GM21529 (cell line): ENCODE data around the gene AOPEP.

Source experiments
- ATAC-seq: cut with Tn5 transposase; IDR thresholded peaks from one replicate; pipeline ENCODE4 v1.9.1; 2021; ENCODE audit not compliant: unreplicated experiment

AOPEP gene

DNA sequence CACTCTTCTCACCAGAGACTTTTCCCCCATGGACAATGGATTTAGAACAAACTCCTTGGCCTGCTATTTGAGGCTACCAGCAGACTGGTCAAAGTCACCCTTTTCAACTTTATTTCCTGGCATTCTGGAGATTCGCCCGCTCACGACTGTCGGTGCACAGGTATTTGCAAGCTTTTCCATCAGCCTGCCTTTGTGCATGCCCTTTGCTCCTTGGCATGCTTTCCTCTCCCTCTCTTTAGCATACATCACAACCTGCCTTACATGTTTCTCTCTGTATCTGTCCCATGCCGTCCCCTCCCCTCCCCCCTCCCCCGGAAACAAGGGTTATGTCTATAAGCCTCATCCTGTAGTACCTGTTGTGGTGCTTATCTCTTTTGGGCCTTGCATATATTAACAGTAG lies 257.1 kb downstream of the AOPEP start:
- ATAC-seq = no peak

DNA sequence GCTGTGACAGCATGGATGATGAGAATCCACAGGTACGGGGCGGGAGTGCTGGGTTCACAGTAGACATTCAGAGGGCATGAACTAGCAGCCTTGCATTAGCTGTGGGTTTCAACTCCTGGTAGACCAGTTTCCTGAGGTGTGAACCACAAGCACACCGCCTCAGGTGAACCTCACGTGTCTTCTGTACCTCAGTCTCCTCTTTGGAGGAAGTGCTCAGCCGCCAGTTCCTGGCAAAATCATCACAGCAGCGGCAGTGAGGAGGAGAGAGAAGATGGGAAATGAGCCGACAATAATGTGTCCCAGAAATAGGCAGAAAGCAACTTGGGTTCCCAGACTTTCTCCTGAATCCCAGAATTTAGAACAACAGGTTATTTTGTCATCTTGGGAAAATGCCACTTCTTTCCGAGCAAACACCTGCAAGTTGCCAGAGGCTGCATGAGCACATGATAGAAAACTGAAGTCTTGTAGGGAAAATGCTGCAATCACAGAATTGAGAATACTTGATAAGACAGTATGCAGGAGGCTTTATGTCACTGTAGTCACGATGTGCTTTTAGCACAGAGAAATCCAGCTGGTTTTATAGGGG lies 258.5 kb downstream of the AOPEP start:
- ATAC-seq = no peak

DNA sequence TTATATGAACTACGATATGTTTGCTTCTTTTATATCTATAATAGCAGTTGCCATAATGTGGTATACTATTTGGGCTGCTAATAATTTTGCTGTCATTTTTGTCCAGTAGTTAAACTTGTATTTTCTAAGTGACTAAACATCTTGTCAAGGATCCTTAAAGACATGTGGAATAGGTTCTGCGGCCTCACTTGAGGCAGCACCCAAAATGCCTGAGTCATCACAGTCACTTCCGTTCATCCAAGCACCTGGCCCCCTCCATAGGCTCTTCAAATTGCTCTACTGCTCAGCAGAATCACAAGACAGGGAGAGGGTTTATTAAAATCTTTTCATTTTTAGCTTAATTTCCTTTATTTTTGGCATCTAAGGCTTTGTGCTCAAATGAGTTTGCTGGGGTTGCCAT lies 259.1 kb downstream of the AOPEP start:
- ATAC-seq = no peak

DNA sequence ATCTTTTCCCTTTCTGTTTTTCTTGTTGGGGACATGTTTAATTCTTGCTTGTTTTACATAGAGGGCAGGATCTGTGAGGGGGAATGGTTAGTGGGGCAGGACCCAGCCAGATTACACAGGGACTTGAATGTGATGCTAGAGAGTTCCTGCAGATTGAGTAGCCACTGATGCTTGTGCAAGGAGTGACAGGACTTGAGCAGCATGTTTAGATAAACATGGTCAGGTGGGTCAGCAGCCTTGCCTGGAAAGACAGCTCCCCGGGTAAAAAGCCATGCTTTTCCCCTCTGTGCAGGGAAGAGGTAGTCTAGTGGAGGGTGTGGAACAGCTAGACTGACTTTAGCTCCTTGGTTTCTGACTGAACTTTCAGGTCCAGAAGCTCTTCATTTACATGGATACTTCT lies 261.2 kb downstream of the AOPEP start:
- ATAC-seq = no peak

DNA sequence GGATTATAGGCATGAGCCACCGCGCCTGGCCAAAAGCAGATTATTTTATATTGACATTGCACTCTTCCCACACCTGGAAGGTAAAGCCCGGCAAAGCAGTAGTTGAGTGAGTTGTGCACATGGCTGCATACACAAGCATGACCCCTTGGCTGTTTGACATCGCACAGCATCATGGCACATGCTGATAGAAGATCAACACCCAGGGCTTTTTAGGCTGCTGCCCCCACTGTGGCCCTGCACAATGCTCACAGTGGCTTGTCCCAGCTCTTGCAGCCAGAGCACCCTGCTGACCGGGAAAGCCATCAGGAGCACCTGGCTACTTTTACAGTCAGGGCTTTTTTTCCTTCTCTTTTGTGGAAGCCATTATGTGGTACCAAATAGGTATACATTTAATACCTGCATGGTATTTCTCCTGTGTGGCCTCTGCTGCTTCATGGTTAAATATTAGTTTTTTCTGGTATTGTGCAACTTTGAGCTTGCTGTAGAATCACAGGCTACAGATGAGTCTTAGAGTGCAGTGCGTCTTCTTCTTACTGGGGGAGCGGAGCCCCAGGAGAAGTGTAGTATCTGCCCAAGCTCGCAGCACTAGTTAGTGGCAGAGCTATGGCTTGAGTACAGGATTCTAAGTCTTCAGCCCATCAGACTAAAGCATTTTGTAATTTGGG lies 264.5 kb downstream of the AOPEP start:
- ATAC-seq = no peak

DNA sequence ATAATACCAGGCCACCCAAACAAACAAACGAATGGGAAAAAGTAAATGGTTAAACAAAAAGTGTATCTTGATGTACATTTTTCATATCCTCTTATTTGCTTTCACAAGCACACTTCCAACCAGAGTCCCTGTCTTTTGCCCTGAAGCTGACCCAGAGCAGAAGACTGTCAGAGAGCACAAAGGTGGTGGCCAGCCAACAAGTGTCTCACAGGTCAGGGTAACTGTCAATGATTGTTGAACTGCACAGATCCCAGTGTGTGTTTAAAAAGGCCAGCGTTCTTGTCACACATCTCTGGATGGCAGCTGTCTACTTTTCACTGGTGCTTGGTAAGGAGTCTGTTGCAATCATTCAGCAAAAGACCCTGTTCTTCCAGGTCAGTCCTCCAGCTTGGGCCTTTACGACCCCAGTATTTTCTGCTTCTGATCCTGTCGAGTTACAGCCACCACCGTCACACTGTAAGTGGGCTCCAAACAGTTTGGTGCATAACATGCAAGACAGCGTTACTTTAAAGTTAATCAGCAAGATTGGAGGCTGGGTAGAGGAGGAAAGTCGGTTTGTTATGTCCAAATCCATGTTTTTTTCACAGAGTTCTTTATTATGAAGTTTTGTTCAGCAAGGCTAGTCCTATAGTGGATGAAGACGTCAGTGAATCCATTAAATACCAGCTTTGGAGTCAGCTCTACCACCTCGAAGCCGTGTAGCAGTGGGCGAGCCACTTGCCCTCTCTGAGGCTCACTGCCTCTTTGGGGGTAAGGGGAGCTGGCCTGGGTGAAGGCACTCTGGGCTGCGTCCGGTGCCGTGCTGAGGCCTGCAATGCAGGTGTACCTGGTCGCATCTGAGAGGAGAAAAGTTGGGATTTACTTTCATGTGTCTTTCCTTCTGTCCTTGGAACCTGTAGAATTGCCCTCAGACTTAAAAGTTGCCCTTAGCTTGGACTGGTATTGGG lies 265.7 kb downstream of the AOPEP start:
- ATAC-seq = no peak

DNA sequence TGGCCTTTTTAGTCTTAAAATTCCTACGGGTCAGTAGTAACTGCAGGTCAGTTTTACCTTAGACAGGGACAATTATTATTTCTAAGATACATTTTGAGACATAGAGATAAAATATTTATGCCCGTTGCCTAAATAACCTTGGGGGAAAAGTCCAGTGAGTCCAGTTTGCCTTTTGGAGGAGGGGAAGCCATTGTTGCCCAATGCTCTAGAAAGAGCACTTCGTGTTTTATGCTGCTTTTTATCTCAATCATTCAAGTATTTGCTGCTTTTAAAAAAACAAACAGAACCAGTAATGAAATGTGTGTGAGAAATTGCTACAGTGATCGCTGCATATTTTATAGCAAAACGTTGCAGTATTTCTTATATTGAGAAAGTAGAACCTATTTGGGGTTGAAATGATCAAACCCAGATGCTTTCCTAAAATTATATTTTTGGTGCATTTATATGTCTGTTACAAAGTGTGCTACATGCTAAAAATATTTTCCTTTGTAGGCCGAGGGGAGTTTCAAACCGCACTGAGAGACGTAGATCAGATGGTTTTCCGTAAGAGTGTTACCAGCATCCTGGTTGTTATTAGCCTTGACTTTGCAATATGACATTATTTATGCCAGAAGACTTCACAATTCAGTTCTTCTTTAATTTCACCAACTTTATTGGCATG lies 266.8 kb downstream of the AOPEP start:
- ATAC-seq = no peak

DNA sequence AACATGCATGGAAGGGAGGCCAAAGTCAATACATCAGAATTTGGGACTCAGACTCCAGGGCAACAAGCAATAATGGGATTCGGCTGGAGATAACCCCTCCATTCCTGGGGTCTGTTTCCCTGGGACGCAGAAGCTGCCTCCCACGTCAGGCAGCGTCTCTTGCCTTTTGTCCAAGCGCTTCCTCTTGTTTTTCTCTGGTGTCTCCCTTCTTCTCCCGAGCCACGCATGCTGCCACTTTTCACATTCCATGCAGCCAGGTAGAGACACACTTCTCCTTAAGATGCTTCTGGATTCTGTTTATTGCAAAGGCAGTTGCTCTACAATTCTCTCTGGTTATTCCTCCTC lies 267.3 kb downstream of the AOPEP start:
- no peak for ATAC-seq

DNA sequence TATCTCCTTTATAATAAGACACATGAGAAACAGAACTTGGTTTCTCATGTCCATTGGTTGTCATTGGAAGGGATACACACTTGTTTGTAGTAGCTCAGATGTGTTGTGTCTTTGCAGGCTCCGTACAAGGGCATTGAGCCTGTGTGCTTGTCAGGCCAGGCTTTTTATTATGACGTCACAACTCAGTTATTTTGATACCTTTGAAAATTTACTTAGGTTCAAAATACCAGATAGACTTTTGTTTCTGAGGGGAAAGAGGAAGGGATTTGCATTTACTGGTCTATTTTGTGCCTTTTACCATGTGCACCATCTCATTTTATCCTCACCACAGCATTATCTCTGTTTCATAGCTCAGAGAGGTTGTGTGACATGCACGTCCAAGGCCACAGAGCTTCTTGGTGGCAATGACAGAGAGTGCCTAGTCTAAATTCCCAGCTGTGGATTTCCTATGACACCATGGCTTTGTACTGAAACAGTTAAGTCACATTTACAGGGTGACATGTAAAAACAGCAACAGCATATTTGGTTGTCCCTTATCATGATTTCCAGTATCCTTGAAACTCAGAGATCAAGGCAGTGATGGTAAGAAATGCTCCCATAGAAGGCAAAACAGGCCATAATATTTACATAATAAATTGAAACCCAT lies 268.7 kb downstream of the AOPEP start:
- no peak for ATAC-seq

DNA sequence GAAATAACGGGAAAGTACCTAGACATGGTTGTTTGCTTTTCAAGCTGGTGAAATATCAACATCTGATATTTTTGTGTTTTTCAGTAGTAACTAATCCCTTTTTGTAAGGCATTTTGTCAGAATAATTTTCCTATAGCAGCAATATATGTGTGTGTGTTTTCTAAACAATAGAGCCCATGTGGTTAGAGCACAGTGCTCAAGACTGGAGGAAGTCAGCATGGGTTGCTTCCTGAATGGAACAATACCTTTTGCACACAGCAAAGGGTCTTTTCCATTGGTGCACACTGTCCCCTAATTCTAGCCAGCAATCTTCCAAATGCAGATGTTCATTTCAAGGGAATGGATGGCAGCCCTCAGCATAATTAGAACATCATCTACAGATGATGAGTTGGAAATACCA lies 270.1 kb downstream of the AOPEP start:
- ATAC-seq = no peak

DNA sequence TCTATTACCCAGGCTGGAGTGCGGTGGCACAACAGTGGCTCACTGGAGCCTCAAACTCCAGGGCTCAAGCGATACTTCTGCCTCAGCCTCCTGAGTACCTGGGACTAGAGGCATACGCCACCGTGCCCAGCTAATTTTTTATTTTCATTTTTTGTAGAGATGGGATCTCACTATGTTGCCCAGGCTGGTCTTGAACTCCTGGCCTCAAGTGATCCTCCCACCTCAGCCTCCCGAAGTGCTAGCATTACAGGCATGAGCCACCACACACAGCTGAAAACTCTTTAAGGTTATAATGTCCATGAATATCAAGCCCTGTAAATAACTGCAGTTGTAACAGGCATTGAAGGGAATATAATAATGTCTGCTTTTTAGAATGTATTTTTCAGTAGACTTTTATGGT lies 271.2 kb downstream of the AOPEP start:
- ATAC-seq = no peak

DNA sequence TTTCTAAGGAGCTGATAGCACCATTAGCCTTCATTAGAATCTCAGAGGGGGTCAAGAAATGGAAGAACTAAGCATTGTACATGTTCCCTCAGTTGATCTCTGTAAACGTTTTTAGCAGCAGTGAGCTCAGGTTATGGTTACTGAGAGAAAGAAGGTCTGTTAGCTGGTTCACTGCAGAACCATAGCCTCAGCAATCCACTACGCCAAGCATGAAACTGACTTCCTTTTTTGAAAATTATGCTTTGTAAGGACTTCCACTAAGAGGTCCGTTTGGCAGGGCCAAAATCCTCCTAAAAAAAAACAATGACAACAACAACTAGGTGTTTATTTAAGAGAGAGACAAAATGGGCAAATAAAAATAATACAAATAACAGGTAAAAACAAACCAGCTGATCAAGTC lies 273.3 kb downstream of the AOPEP start:
- ATAC-seq = no peak

DNA sequence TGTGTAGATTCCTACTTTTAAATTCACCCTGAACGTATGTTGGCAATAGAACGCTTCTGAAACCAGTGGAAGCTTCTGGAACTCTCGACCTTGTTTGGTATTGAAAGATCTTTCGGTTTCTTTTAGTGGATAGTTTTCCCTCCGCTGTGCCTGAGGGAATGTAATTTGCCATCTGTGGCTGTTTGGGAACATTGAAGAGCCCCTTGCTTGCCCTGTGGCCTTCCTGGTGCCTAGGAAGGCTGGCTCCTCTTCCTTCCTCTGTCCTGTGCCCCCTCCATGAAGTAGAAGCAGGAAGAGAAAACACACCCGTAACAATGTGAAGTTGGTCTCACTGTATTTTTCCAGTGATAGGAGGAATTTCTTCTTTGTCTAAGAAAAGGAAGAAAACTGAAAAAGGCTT lies 274.3 kb downstream of the AOPEP start:
- no peak for ATAC-seq

DNA sequence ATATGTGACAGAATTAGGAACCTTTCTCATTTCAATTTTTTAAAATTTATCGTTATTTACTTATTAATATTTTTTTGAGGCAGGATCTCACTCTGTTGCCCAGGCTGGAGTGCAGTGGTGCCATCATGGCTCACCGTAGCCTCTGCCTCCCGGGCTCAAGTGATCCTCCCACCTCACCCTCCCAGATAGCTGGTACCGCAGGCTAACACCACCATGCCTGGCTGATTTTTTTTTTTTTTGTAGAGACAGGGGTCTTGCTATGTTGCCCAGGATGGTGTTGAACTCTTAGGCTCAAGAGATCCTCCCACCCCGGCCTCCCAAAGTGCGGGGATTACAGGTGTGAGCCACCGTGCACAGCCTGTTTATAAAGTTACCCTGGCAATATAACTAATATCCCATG lies 275.2 kb downstream of the AOPEP start:
- ATAC-seq = no peak

DNA sequence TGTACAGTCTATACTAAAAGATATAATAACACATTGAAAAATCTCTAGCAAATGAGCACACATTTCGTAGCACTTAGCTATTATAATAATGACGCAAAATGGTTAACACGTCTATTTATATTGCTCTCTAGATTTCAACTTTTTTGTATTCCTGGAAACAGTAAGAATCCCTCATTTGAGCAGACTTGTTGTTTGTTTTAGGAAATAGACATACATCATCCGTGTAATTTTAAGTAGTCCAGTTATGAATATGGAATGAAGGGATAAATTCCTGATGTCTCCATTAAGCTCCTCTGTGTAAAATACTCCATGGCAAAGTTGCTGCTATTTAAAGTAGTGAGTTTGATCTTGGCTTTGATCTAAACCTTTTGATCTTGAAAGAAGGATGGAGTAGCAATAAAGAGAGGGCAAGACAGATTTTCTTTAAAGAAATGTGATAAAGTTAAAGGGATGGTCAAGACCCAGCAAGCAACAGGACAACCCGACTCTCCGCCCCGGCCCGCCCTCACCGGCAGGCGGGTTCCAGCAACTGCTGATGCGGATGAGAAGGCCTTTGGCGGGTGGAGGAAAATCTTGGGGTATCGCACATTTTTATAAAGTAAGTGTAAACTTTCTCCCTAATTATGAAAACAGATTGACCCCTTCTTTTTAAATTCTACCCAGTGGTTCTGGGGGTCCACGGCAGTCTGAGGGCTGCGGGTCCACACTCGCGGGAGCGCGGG lies 277.4 kb downstream of the AOPEP start:
- ATAC-seq = peak; percentile 24

DNA sequence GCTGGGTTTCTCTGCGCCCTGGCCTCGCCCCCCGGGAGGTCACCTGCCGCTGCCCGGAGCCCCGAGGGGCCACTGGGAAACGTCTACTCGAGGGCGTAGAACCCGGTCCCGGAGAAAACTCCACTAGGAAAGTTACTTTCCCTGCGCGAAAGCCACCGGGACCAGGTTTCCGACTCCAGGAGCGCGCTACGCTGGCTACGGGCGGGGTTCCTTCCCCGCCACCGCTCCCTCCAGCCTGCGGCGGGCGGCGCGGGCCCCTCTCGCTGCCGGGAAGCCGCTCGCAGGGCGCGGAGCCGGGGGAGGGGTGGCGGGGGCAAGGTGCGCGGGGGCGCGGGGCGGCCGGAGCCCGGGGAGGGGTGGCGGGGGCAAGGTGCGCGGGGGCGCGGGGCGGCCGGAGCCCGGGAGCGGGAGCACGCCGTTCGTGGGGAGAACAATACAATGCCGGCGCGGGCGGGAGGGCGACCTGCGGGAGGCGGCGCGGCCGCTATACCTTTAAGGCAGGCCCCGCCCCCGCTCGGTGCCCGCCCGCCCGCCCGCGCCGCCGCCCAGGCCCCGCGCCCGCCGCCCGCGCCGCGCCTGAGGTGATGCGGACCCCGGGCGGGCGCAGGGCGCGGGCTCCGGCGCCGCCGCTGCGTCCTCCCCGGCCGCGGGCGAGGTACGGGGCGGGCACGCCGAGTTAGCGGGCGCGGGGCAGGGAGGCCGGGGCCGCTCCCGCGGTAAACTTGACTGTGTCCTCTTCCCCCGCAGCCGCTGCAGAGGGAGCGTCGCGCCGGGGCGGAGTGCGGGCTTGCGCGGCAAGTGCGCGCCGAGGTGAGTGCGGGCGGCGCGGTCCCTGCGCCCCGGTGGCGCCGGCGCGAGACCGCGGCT lies 278.1 kb downstream of the AOPEP start:
- peak; percentile 65 for ATAC-seq

DNA sequence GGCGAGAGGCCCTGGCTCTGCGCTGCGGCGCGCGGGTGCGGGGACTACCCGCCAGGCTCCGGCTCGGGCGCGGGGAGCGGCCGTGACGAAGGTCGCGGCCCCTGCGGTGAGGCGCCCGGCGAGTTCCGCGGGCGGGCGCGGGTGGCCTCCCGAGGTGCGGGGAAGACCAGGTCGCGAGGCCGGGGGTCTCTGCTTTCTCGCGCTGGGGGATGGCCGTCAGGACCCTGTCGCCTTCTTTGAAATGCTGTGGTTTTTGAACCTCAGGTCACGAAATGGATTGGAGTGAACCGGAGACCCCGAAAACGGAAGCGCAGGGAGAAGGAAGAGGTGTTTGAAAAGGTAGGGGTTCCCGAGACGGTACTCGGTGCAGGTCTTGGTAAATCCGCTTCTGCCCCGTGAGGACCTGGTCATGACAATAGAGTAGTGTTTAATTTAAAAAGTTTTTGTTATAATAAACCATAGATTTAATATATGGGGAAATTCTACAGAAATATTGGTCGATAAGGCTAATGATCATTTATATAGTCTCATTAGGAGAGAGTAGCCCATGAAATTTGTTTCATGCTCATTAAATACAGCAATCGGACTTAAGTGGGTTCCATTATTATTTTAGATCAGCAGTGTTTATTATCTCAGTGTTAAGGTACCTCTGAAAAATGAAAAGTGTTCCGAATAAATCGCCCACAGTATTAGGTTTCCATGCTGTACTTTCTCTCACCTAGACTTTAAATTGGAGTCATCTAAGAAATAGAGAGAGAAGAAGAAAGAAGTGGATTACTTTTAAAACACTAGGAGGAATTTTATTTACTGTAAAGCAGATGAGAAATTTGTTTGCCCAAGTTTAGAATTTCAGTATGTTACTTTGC lies 279.0 kb downstream of the AOPEP start:
- no peak for ATAC-seq

DNA sequence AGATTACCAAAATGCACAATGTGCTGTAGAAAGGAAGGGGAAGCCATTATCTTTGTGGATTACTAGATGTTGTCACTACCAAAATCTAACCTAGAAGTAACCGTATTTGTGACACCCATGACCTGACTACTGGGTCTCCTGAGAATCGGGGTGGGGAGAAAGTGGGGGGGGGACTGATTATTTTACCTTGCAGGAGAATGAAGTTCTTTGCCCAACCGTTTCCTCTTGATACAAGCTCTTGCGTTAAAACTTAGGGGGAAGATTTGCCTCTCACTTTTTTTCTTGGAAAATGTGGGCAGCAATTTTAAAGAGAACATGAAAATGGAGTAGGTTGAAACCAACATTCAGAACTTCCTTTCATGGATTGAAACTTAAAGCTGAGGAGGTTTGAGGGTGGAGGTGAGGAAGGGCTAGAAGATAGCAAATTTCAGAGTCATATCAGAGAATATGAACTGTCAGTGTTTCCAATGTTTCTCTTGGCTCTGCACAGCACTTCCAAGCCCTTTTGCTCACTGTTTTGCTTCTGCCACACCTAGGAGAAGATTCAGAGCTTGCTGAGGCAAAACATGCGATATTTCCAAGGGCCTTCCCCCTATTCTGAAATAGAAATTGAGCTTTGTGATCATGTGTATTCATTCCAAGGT lies 280.8 kb downstream of the AOPEP start:
- ATAC-seq = no peak
